Stomach (tissue), 9 donors: ENCODE results near the gene CHN2. TPM values are rescaled to one million over a fixed set of nuclear protein-coding genes. Genes with fewer than 3 reads are reported as not detected.

Experiments
- DNase-seq, 2 donors: peaks; one replicate each; pipeline versions ENCODE4 v3.0.0 to v3.0.0-alpha.2; 2013 to 2019
- H3K27ac ChIP-seq, 5 donors: fragments of 200-600 bp in 4 of 5; sonication (generic) in 4 of 5; one replicate each; pipeline ENCODE4 v1.5.1; 2013 to 2019; ENCODE audit warnings: mild to moderate bottlenecking in 1 of 5, moderate library complexity in 1 of 5
- H3K27me3 ChIP-seq, 3 donors: fragments of 200-600 bp; sonication (generic); one replicate each; pipeline ENCODE4 v1.5.1; 2017 to 2019; ENCODE audit warnings: mixed run types in 1 of 3
- H3K36me3 ChIP-seq, 4 donors: fragments of 200-600 bp; sonication (generic); 1 replicate in 3 of 4; 2 replicates in 1 of 4; pipeline ENCODE4 v1.5.1; 2016 to 2019
- H3K4me1 ChIP-seq, 4 donors: fragments of 200-600 bp; sonication (generic); one replicate each; pipeline ENCODE4 v1.5.1; 2016 to 2019
- H3K4me3 ChIP-seq, 4 donors: fragments of 200-600 bp; sonication (generic) in 3 of 4; one replicate each; pipeline ENCODE4 v1.5.1; 2016 to 2019; ENCODE audit warnings: mild to moderate bottlenecking in 1 of 4
- H3K9me3 ChIP-seq, 4 donors: fragments of 200-600 bp; sonication (generic); one replicate each; pipeline ENCODE4 v1.5.1; 2016 to 2019
- EP300 ChIP-seq: sonication (generic); formaldehyde crosslinking; IDR thresholded peaks from one replicate; pipeline ENCODE4 v1.6.1; 2017; ENCODE audit warnings: antibody characterized with exemption
- POLR2A ChIP-seq, 4 donors: fragments of 450-650 bp; IDR thresholded peaks; one replicate each; pipeline ENCODE4 v1.6.1; 2016; ENCODE audit warnings: antibody characterized with exemption in 4 of 4, control low read depth in 2 of 4, mild to moderate bottlenecking in 1 of 4, moderate library complexity in 1 of 4
- POLR2AphosphoS5 ChIP-seq, 3 donors: sonication (generic); formaldehyde crosslinking; IDR thresholded peaks; one replicate each; pipeline ENCODE4 v1.6.1; 2016; ENCODE audit warnings: antibody characterized with exemption in 3 of 3
- WGBS, 5 donors: extraction: QIAGEN DNeasy Blood & Tissue Kit in 3 of 5; methylation state at CpG; one replicate each; pipeline versions ENCODE4 v1.1.5 to v1.1.7; 2013 to 2018; 5-methylcytosine and 5-hydroxymethylcytosine counted together
- intact Hi-C: fragments of 100-400 bp; cut with DNase I; formaldehyde crosslinking; loops from one replicate; pipeline ENCODE4 v1.15.1; 2023; ENCODE audit warnings: low total_unique reads
- polyA plus RNA-seq, 3 donors: library from polyadenylated mRNA; stranded (reverse); fragments of 200-250 nt; gene quantifications; one replicate each; pipeline ENCODE4 v1.2.3, GENCODE V29; 2013
- total RNA-seq, 5 donors: library from RNA; depleted of rRNA; stranded (reverse); fragments of >200 nt; gene quantifications; one replicate each; pipeline versions ENCODE4 v1.1.0 to v1.2.3, GENCODE V29; 2014 to 2016
- TF ChIP-seq, protein P1 (sequence below), 7 experiments: fragments of 450-650 bp in 4 of 7; fragments of 200-600 bp in 3 of 7; sonication (generic) in 3 of 7; IDR thresholded peaks; one replicate each; pipeline ENCODE4 v1.5.1; 2016 to 2019; ENCODE audit warnings: antibody characterized with exemption in 7 of 7, control low read depth in 2 of 7, mild to moderate bottlenecking in 1 of 7
- donor health status: healthy with polysubstance abuse.
- donor health status: Bipolar disorder and iron deficiency.
- donor health status: healthy.

The CHN2 gene
- total and polyA plus RNA-seq, 8 donors: 2.4 to 47.8 (median 13.8) TPM

DNA sequence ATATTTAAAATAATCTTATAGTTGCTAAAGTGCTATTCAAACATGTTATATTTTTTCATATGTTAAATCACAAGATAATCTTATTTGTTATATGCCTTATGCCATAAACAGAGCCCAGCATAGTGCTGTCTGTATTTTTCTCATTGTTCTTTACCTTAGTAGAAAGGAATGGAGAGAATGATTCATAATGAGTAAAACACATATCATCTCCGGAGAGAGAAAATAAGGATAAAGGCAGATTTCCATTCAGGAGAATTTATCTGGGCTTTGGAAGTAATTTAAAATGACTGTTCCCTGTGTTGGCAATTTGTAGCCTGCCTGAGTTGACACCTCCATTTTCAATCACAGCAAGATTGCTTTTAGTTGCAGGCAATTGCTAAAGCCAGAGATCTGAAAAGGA is 30.2 kb downstream of the CHN2 start:
- intact Hi-C loops: no loop called here
- 72 to 85% (median 82%) methylated on average over 1 of the region's 1 CpG for WGBS, 5 donors
- no peak for DNase-seq
- Histone ChIP-seq H3K27ac (no peak overlapping the region), H3K27me3 (no peaks in the 10 kb centered on the region), H3K9me3 (peaks cover 0 to 7% (median 6%) of the 10 kb centered on the region in 4 donors), H3K4me3 (no peak overlapping the region), H3K36me3 (no peaks in the 10 kb centered on the region), H3K4me1 (peaks cover 0 to 9% (median 0%) of the 10 kb centered on the region in 4 donors)
- no peak for TF ChIP-seq EP300
- TF ChIP-seq POLR2A (IDR thresholded peaks at IDR 0.05): no peak
- no peak for TF ChIP-seq POLR2AphosphoS5 (IDR thresholded peaks at IDR 0.05)
- TF ChIP-seq, protein P1, sequence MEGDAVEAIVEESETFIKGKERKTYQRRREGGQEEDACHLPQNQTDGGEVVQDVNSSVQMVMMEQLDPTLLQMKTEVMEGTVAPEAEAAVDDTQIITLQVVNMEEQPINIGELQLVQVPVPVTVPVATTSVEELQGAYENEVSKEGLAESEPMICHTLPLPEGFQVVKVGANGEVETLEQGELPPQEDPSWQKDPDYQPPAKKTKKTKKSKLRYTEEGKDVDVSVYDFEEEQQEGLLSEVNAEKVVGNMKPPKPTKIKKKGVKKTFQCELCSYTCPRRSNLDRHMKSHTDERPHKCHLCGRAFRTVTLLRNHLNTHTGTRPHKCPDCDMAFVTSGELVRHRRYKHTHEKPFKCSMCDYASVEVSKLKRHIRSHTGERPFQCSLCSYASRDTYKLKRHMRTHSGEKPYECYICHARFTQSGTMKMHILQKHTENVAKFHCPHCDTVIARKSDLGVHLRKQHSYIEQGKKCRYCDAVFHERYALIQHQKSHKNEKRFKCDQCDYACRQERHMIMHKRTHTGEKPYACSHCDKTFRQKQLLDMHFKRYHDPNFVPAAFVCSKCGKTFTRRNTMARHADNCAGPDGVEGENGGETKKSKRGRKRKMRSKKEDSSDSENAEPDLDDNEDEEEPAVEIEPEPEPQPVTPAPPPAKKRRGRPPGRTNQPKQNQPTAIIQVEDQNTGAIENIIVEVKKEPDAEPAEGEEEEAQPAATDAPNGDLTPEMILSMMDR (IDR thresholded peaks at IDR 0.05): no peak

- no peak overlapping the region for H3K27ac ChIP-seq
- 67 to 84% (median 73%) methylated on average over 11 of the region's 11 CpGs for WGBS, 5 donors
- no peaks in the 10 kb centered on the region for H3K27me3 ChIP-seq
Observed at GRCh38 chr7:29228289-29229011, 33.9 kb downstream of the CHN2 start.

GRCh38 chr7:29229066-29229465 is 34.5 kb downstream of the CHN2 start:
- Histone ChIP-seq H3K9me3 (no peaks in the 10 kb centered on the region), H3K36me3 (no peaks in the 10 kb centered on the region), H3K27me3 (no peaks in the 10 kb centered on the region), H3K4me1 (peaks cover 0 to 8% (median 0%) of the 10 kb centered on the region in 4 donors), H3K27ac (no peak overlapping the region), H3K4me3 (no peak overlapping the region)
- 78 to 91% (median 84%) methylated on average over 2 of the region's 2 CpGs for WGBS, 5 donors
- TF ChIP-seq EP300: no peak
- TF ChIP-seq POLR2AphosphoS5 (IDR thresholded peaks at IDR 0.05): no peak
- no peak for TF ChIP-seq POLR2A (IDR thresholded peaks at IDR 0.05)
- TF ChIP-seq, protein P1 (IDR thresholded peaks at IDR 0.05): no peak
- intact Hi-C loops: no loop called here
- DNase-seq: no peak

More at GRCh38 chr7:29228289-29229011, 33.9 kb downstream of the CHN2 start:
- Histone ChIP-seq H3K4me1 (peaks cover 0 to 8% (median 0%) of the 10 kb centered on the region in 4 donors), H3K4me3 (no peak overlapping the region), H3K36me3 (no peaks in the 10 kb centered on the region), H3K9me3 (no peaks in the 10 kb centered on the region)
- intact Hi-C loops: no loop called here
- TF ChIP-seq, protein P1 (IDR thresholded peaks at IDR 0.05): no peak
- TF ChIP-seq EP300 (no peak), POLR2AphosphoS5 (IDR thresholded peaks at IDR 0.05) (no peak), POLR2A (IDR thresholded peaks at IDR 0.05) (no peak)
- DNase-seq: peak; percentile 39 to 44

DNA sequence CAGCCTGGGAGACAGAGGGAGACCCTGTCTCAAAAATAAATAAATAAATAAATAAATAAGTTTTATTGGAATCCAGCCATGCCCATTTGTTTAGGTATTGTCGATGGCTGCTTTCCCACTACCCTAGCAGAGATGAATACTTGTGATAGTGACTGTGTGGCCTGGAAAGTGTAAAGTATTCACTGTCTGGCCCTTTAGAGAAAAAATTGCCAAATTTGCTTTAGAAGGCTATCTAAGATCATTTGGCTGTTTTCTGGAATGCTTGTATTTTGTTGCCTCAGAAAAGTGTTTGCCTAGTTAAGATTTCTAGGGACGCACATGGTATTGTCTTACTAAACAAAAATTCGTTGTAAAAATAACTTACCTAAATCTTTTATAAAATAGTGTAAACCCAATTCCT is 35.4 kb downstream of the CHN2 start:
- intact Hi-C loops: no loop called here
- H3K36me3 ChIP-seq: no peaks in the 10 kb centered on the region
- 73 to 86% (median 81%) methylated on average over 3 of the region's 3 CpGs for WGBS, 5 donors
- H3K4me3 ChIP-seq: no peak overlapping the region
- peaks cover 0 to 8% (median 2%) of the 10 kb centered on the region in 4 donors for H3K4me1 ChIP-seq
- TF ChIP-seq, protein P1 (IDR thresholded peaks at IDR 0.05): no peak
- no peak for TF ChIP-seq POLR2A (IDR thresholded peaks at IDR 0.05)
- H3K27me3 ChIP-seq: no peaks in the 10 kb centered on the region
- H3K27ac ChIP-seq: no peak overlapping the region
- H3K9me3 ChIP-seq: no peaks in the 10 kb centered on the region
- DNase-seq: no peak
